GM12878 (cell line): ENCODE results near the gene LIFR. TPM values are rescaled to one million over a fixed set of nuclear protein-coding genes. Genes with fewer than 3 reads are reported as not detected.

Experiments used
- ATAC-seq: fragments of 200-7000 bp; cut with Tn5 transposase; 3 replicates; pipeline ENCODE4 v1.9.1; 2020; ENCODE audit warnings: mild to moderate bottlenecking, moderate library complexity
- BruUV-seq: library from RNA; stranded (reverse); fragments of 400-500 nt; replicated peaks from 2 replicates; lab custom pipeline; 2021; lab: Mats Ljungman, UMichigan
- CTCF ChIA-PET: fragments of 300-600 bp; sonication (Branson Sonifier 250); formaldehyde crosslinking; extraction: SDS; loops from one replicate; lab custom pipeline; 2021; ENCODE audit warnings: inconsistent platforms; lab: Yijun Ruan, JAX
- POLR2A ChIA-PET: fragments of 350-600 bp; formaldehyde crosslinking; extraction: SDS; loops from one replicate; lab custom pipeline; 2021; ENCODE audit warnings: inconsistent platforms; lab: Charles Lee
- RAD21 ChIA-PET: fragments of 300-600 bp; sonication (Branson Sonifier 250); formaldehyde crosslinking; loops from one replicate; lab custom pipeline; 2023; ENCODE audit warnings: antibody characterized with exemption; ENCODE audit not compliant: unreplicated experiment; lab: Charles Lee
- SMC1A ChIA-PET: fragments of 300-600 bp; sonication (Branson Sonifier 250); formaldehyde crosslinking; loops from one replicate; lab custom pipeline; 2023; ENCODE audit not compliant: unreplicated experiment, uncharacterized antibody; lab: Charles Lee
- DNase-seq: peaks from one replicate; pipeline ENCODE4 v3.0.0-alpha.2; 2011; ENCODE audit warnings: low read depth, low spot score
- FAIRE-seq: peaks from 3 replicates; lab custom pipeline; 2011; peaks lifted over from hg19 to GRCh38; lab: Jason Lieb, UNC
- H2AFZ ChIP-seq: 2 replicates; pipeline ENCODE4 v1.6.0; 2011; ENCODE audit warnings: low read depth, low read length, control low read depth; ENCODE audit not compliant: control insufficient read depth
- H3K27ac ChIP-seq: 2 replicates; pipeline ENCODE4 v1.5.1; 2011; ENCODE audit warnings: control low read depth; ENCODE audit not compliant: control insufficient read depth, insufficient read depth
- H3K27me3 ChIP-seq, 2 experiments: replicated peaks in 1 of 2; 2 replicates each; pipeline versions ENCODE4 v1.6.0 to v1.6.1; 2011; ENCODE audit warnings: low read length in 1 of 2; ENCODE audit not compliant: control insufficient read depth in 2 of 2, insufficient read depth in 2 of 2
- H3K36me3 ChIP-seq, 2 experiments: 2 replicates each; pipeline ENCODE4 v1.5.1; 2011; ENCODE audit warnings: low read length in 1 of 2; ENCODE audit not compliant: control insufficient read depth in 2 of 2, insufficient read depth in 2 of 2
- H3K4me1 ChIP-seq: 2 replicates; pipeline ENCODE4 v1.6.1; 2011; ENCODE audit warnings: mild to moderate bottlenecking, low read length, moderate library complexity, mixed read lengths; ENCODE audit not compliant: control insufficient read depth, insufficient read depth
- H3K4me2 ChIP-seq: 2 replicates; pipeline ENCODE4 v1.6.0; 2011; ENCODE audit warnings: control low read depth; ENCODE audit not compliant: control insufficient read depth, insufficient read depth
- H3K4me3 ChIP-seq: fragments of 200-600 bp; sonication (generic); 2 replicates; pipeline ENCODE4 v1.5.1; 2016
- H3K79me2 ChIP-seq: 2 replicates; pipeline ENCODE4 v1.6.0; 2011; ENCODE audit warnings: low read length; ENCODE audit not compliant: control insufficient read depth, insufficient read depth
- H3K9ac ChIP-seq: 2 replicates; pipeline ENCODE4 v1.8.0; 2011; ENCODE audit warnings: low read length, control low read depth, mixed read lengths; ENCODE audit not compliant: control insufficient read depth, insufficient read depth
- H3K9me3 ChIP-seq: replicated peaks from 3 replicates; pipeline ENCODE4 v1.5.1; 2011; ENCODE audit warnings: mild to moderate bottlenecking, low read length; ENCODE audit not compliant: control insufficient read depth, insufficient read depth
- H4K20me1 ChIP-seq: 2 replicates; pipeline ENCODE4 v1.6.0; 2011; ENCODE audit not compliant: control insufficient read depth, insufficient read depth
- ASH2L ChIP-seq: fragments of 300-600, 200-600 bp; sonication (generic); IDR thresholded peaks from 2 replicates; pipeline ENCODE4 v1.6.1; 2017; ENCODE audit warnings: low read depth, mild to moderate bottlenecking, borderline replicate concordance
- GATAD2B ChIP-seq: fragments of 450-650 bp; conservative IDR thresholded peaks from 2 replicates; pipeline ENCODE4 v1.6.1; 2017; ENCODE audit warnings: low read depth, mild to moderate bottlenecking, moderate library complexity
- MXI1 ChIP-seq: fragments of 150-350 bp; IDR thresholded peaks from 2 replicates; pipeline ENCODE4 v1.6.1; 2011; ENCODE audit warnings: low read depth, mild to moderate bottlenecking, inconsistent platforms, low read length, improper control_type of control experiment
- NFYA ChIP-seq: IDR thresholded peaks from 2 replicates; pipeline ENCODE4 v1.6.1; 2011; ENCODE audit warnings: low read depth, mild to moderate bottlenecking, low read length, improper control_type of control experiment, borderline replicate concordance
- NRF1 ChIP-seq: conservative IDR thresholded peaks from 2 replicates; pipeline ENCODE4 v1.6.1; 2011; ENCODE audit warnings: mild to moderate bottlenecking, low read depth, low read length, improper control_type of control experiment
- WGBS: methylation state at CpG from one replicate; pipeline ENCODE4 v1.1.6; 2016; ENCODE audit warnings: low lambda C conversion rate; ENCODE audit not compliant: insufficient replicate concordance, insufficient coverage; ENCODE audit errors: missing lambda C conversion rate; 5-methylcytosine and 5-hydroxymethylcytosine counted together
- in situ Hi-C: fragments of 300-500 bp; cut with MboI; formaldehyde crosslinking; loops from 9 replicates; pipeline ENCODE4 v1.14.3; 2018; ENCODE audit warnings: mixed read lengths
- intact Hi-C: fragments of 100-400 bp; cut with micrococcal nuclease; formaldehyde crosslinking; loops from one replicate; pipeline ENCODE4 v1.14.2; 2022; ENCODE audit not compliant: unreplicated experiment
- polyA plus RNA-seq, 11 experiments: library from polyadenylated mRNA; depleted of rRNA in 4 of 11; unstranded in 6 of 11; stranded (reverse) in 5 of 11; fragments of >200 nt; fragmentation: Nextera tagmentation in 4 of 11; fragmentation: Illumina TruSeq in 1 of 11; extraction: Ambion mirVana in 4 of 11; extraction: Trizol in 1 of 11; gene quantifications; 1 replicate in 1 of 11; 2 replicates in 10 of 11; pipeline versions ENCODE4 v1.2.1 to v1.2.3, GENCODE V29; 2011 to 2016; ENCODE audit warnings: inconsistent platforms in 2 of 11, missing spikeins in 2 of 11, low read depth in 1 of 11
- total RNA-seq, 4 experiments: library from RNA; depleted of rRNA in 3 of 4; stranded (reverse); fragments of >200 nt in 3 of 4; fragmentation: Illumina TruSeq in 1 of 4; extraction: Trizol in 1 of 4; gene quantifications; 2 replicates each; pipeline versions ENCODE4 v1.2.1 to v1.2.3, GENCODE V29; 2013 to 2021
- TF ChIP-seq, protein P1 (sequence below): IDR thresholded peaks from 2 replicates; pipeline ENCODE4 v1.6.1; 2012; ENCODE audit warnings: low read length, inconsistent platforms
- TF ChIP-seq, protein P2 (sequence below): fragments of 450-650 bp; formaldehyde crosslinking; IDR thresholded peaks from 2 replicates; pipeline ENCODE4 v1.4.0; 2022; ENCODE audit warnings: mild to moderate bottlenecking, moderate library complexity

The LIFR gene
- total and polyA plus RNA-seq, 10 of the 15 experiments (the other 5 are each of a cell fraction or from before 2014, with no cell fraction given): 0.10 TPM; not detected in 9

- Histone ChIP-seq H3K27me3 (no peaks in the 10 kb centered on the region), H3K36me3 (no peaks in the 10 kb centered on the region), H3K9me3 (no peaks in the 10 kb centered on the region), H3K4me1 (no peaks in the 10 kb centered on the region), H3K4me3 (no peak overlapping the region), H3K79me2 (no peaks in the 10 kb centered on the region), H3K9ac (no peak overlapping the region), H2AFZ (no peak overlapping the region), H4K20me1 (no peaks in the 10 kb centered on the region), H3K27ac (no peak overlapping the region), H3K4me2 (no peak overlapping the region)
- FAIRE-seq: no peak
- SMC1A ChIA-PET: interaction anchor here (0.6 to 1.6 kb wide), 3 partner anchors 9 to 239 kb away, joined by 3 to 4 read pairs (median 3); no protein-coding TSS in a partner anchor
- WGBS: 11% methylated on average over 5 of the region's 5 CpGs
- in situ Hi-C loops: no loop called here
- BruUV-seq: no TSS peak
- TF ChIP-seq NFYA: no peak
- no peak for TF ChIP-seq MXI1
- no peak for TF ChIP-seq NRF1
- no peak for TF ChIP-seq ASH2L
- TF ChIP-seq, protein P1, sequence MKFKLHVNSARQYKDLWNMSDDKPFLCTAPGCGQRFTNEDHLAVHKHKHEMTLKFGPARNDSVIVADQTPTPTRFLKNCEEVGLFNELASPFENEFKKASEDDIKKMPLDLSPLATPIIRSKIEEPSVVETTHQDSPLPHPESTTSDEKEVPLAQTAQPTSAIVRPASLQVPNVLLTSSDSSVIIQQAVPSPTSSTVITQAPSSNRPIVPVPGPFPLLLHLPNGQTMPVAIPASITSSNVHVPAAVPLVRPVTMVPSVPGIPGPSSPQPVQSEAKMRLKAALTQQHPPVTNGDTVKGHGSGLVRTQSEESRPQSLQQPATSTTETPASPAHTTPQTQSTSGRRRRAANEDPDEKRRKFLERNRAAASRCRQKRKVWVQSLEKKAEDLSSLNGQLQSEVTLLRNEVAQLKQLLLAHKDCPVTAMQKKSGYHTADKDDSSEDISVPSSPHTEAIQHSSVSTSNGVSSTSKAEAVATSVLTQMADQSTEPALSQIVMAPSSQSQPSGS: no peak
- TF ChIP-seq GATAD2B: no peak
- TF ChIP-seq, protein P2, sequence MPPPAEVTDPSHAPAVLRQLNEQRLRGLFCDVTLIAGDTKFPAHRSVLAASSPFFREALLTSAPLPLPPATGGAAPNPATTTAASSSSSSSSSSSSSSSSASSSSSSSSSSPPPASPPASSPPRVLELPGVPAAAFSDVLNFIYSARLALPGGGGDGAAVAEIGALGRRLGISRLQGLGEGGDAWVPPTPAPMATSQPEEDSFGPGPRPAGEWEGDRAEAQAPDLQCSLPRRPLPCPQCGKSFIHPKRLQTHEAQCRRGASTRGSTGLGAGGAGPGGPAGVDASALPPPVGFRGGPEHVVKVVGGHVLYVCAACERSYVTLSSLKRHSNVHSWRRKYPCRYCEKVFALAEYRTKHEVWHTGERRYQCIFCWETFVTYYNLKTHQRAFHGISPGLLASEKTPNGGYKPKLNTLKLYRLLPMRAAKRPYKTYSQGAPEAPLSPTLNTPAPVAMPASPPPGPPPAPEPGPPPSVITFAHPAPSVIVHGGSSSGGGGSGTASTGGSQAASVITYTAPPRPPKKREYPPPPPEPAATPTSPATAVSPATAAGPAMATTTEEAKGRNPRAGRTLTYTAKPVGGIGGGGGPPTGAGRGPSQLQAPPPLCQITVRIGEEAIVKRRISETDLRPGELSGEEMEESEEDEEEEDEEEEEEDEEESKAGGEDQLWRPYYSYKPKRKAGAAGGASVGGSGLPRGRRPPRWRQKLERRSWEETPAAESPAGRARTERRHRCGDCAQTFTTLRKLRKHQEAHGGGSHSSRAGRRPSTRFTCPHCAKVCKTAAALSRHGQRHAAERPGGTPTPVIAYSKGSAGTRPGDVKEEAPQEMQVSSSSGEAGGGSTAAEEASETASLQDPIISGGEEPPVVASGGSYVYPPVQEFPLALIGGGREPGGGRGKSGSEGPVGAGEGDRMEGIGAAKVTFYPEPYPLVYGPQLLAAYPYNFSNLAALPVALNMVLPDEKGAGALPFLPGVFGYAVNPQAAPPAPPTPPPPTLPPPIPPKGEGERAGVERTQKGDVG (CRISPR knock-in tag): no peak
- intact Hi-C loops: no loop called here
- POLR2A ChIA-PET: interaction anchor here (0.6 kb wide), 1 partner anchor 17 kb away, joined by 3 read pairs; no protein-coding TSS in a partner anchor
- ATAC-seq: no peak
- CTCF ChIA-PET: interaction anchor here (2.2 kb wide), 1 partner anchor 12 kb away, joined by 6 read pairs; no protein-coding TSS in a partner anchor
- RAD21 ChIA-PET: interaction anchor here (1.5 kb wide), 1 partner anchor 121 kb away, joined by 3 read pairs; no protein-coding TSS in a partner anchor
- no peak for DNase-seq
These were observed 6.2 kb upstream of the LIFR start for GRCh38 chr5:38562444-38563210.
